HEK293 (cell line): Measurements from ENCODE around the gene FRMD4A.

Experiments
- CTCF ChIA-PET: fragments of 350-600 bp; formaldehyde crosslinking; extraction: SDS; loops from one replicate; lab custom pipeline; 2021; ENCODE audit warnings: antibody characterized with exemption; lab: Yijun Ruan, JAX
- POLR2A ChIA-PET: fragments of 300-600 bp; formaldehyde crosslinking; extraction: SDS; loops from one replicate; lab custom pipeline; 2020; ENCODE audit warnings: antibody characterized with exemption, inconsistent platforms; lab: Yijun Ruan, JAX
- H3K27ac ChIP-seq: fragments of 200-500 bp; sonication (Bioruptor generic); 2 replicates; pipeline ENCODE4 v1.5.1; 2014; ENCODE audit warnings: low read depth, low read length, control low read depth, inconsistent platforms; ENCODE audit errors: extremely low read depth
- H3K36me3 ChIP-seq, 2 experiments: fragments of 200-500 bp in 1 of 2; sonication (Bioruptor generic) in 1 of 2; 1 replicate in 1 of 2; 2 replicates in 1 of 2; pipeline ENCODE4 v1.5.1; 2014 to 2017; ENCODE audit warnings: inconsistent platforms in 2 of 2, low read length in 2 of 2; ENCODE audit not compliant: control insufficient read depth in 2 of 2, insufficient read depth in 1 of 2
- H3K4me1 ChIP-seq: fragments of 200-500 bp; sonication (Bioruptor generic); 2 replicates; pipeline ENCODE4 v1.5.1; 2014; ENCODE audit warnings: mild to moderate bottlenecking, low read length, inconsistent platforms; ENCODE audit not compliant: control insufficient read depth, insufficient read depth
- H3K4me3 ChIP-seq: 2 replicates; pipeline ENCODE4 v1.5.1; 2011; ENCODE audit warnings: low read depth, mild to moderate bottlenecking, control low read depth, low read length, moderate library complexity
- H3K9me3 ChIP-seq: fragments of 200-500 bp; sonication (Bioruptor generic); 2 replicates; pipeline ENCODE4 v1.5.1; 2014; ENCODE audit warnings: low read depth, low read length, inconsistent platforms; ENCODE audit not compliant: control insufficient read depth, insufficient read depth
- BCL6B ChIP-seq: fragments of 450-650 bp; formaldehyde crosslinking; IDR thresholded peaks from 2 replicates; pipeline ENCODE4 v1.5.1; 2017; ENCODE audit warnings: missing biosample characterization, missing genetic modification characterization
- GLI2 ChIP-seq: fragments of 450-650 bp; formaldehyde crosslinking; IDR thresholded peaks from 2 replicates; pipeline ENCODE4; 2017; ENCODE audit warnings: missing biosample characterization, missing genetic modification characterization, low read depth, borderline replicate concordance
- PRDM1 ChIP-seq: fragments of 450-650 bp; formaldehyde crosslinking; IDR thresholded peaks from 2 replicates; pipeline ENCODE4; 2016; ENCODE audit warnings: missing biosample characterization, missing genetic modification characterization
- RBAK ChIP-seq: fragments of 450-650 bp; formaldehyde crosslinking; IDR thresholded peaks from 2 replicates; pipeline ENCODE4 v1.5.1; 2016; ENCODE audit warnings: missing biosample characterization, missing genetic modification characterization
- TRIM28 ChIP-seq: IDR thresholded peaks from 2 replicates; pipeline ENCODE4 v1.6.1; 2011; ENCODE audit warnings: low read length, control low read depth, borderline replicate concordance
- ZFP37 ChIP-seq: fragments of 450-650 bp; formaldehyde crosslinking; IDR thresholded peaks from 2 replicates; pipeline ENCODE4 v1.5.1; 2016; ENCODE audit warnings: missing biosample characterization, missing genetic modification characterization
- ZIC2 ChIP-seq: fragments of 450-650 bp; formaldehyde crosslinking; IDR thresholded peaks from 2 replicates; pipeline ENCODE4 v1.5.1; 2016; ENCODE audit warnings: missing biosample characterization, missing genetic modification characterization
- ZNF112 ChIP-seq: fragments of 450-650 bp; formaldehyde crosslinking; IDR thresholded peaks from 2 replicates; pipeline ENCODE4 v1.5.0; 2017; ENCODE audit warnings: missing biosample characterization, missing genetic modification characterization
- ZNF155 ChIP-seq: fragments of 450-650 bp; formaldehyde crosslinking; IDR thresholded peaks from 2 replicates; pipeline ENCODE4 v1.5.1; 2016; ENCODE audit warnings: missing biosample characterization, missing genetic modification characterization
- ZNF175 ChIP-seq: fragments of 450-650 bp; formaldehyde crosslinking; IDR thresholded peaks from 2 replicates; pipeline ENCODE4 v1.5.1; 2016; ENCODE audit warnings: missing biosample characterization, missing genetic modification characterization
- ZNF184 ChIP-seq: fragments of 450-650 bp; IDR thresholded peaks from 2 replicates; pipeline ENCODE4 v1.5.1; 2018; ENCODE audit warnings: missing biosample characterization, mild to moderate bottlenecking, missing genetic modification characterization
- ZNF24 ChIP-seq: fragments of 450-650 bp; formaldehyde crosslinking; IDR thresholded peaks from 2 replicates; pipeline ENCODE4 v1.5.1; 2016; ENCODE audit warnings: missing biosample characterization, missing genetic modification characterization
- ZNF292 ChIP-seq: fragments of 450-650 bp; formaldehyde crosslinking; IDR thresholded peaks from 2 replicates; pipeline ENCODE4 v1.5.1; 2016; ENCODE audit warnings: low read depth, missing biosample characterization, missing genetic modification characterization, borderline replicate concordance
- ZNF350 ChIP-seq: fragments of 450-650 bp; formaldehyde crosslinking; IDR thresholded peaks from 2 replicates; pipeline ENCODE4 v1.5.0; 2017; ENCODE audit warnings: missing biosample characterization, mild to moderate bottlenecking, missing genetic modification characterization
- ZNF404 ChIP-seq: fragments of 450-650 bp; formaldehyde crosslinking; IDR thresholded peaks from 2 replicates; pipeline ENCODE4 v1.5.1; 2017; ENCODE audit warnings: missing biosample characterization, missing genetic modification characterization
- ZNF48 ChIP-seq: fragments of 450-650 bp; formaldehyde crosslinking; IDR thresholded peaks from 2 replicates; pipeline ENCODE4 v1.5.1; 2016; ENCODE audit warnings: missing biosample characterization, missing genetic modification characterization
- ZNF501 ChIP-seq: fragments of 450-650 bp; formaldehyde crosslinking; IDR thresholded peaks from 2 replicates; pipeline ENCODE4 v1.5.1; 2016; ENCODE audit warnings: missing biosample characterization, missing genetic modification characterization
- ZNF529 ChIP-seq: fragments of 450-650 bp; formaldehyde crosslinking; IDR thresholded peaks from 2 replicates; pipeline ENCODE4 v1.5.1; 2017; ENCODE audit warnings: missing genetic modification characterization, missing biosample characterization; ENCODE audit not compliant: insufficient replicate concordance
- ZNF768 ChIP-seq: fragments of 450-650 bp; formaldehyde crosslinking; IDR thresholded peaks from 2 replicates; pipeline ENCODE4 v1.5.1; 2018; ENCODE audit warnings: missing biosample characterization, mild to moderate bottlenecking, missing genetic modification characterization
- ZNF791 ChIP-seq: fragments of 450-650 bp; formaldehyde crosslinking; IDR thresholded peaks from 2 replicates; pipeline ENCODE4 v1.5.1; 2016; ENCODE audit warnings: missing biosample characterization, missing genetic modification characterization
- ZNF830 ChIP-seq: fragments of 450-650 bp; IDR thresholded peaks from 2 replicates; pipeline ENCODE4 v1.5.0; 2018; ENCODE audit warnings: missing biosample characterization, missing genetic modification characterization, low read depth, mild to moderate bottlenecking, moderate library complexity
- ZNF837 ChIP-seq: fragments of 450-650 bp; formaldehyde crosslinking; IDR thresholded peaks from 2 replicates; pipeline ENCODE4 v1.5.1; 2016; ENCODE audit warnings: missing biosample characterization, missing genetic modification characterization
- ZSCAN4 ChIP-seq: fragments of 450-650 bp; formaldehyde crosslinking; IDR thresholded peaks from 2 replicates; pipeline ENCODE4 v1.5.1; 2017; ENCODE audit warnings: missing biosample characterization, missing genetic modification characterization
- ZXDB ChIP-seq: fragments of 450-650 bp; formaldehyde crosslinking; IDR thresholded peaks from 2 replicates; pipeline ENCODE4 v1.5.1; 2016; ENCODE audit warnings: missing biosample characterization, missing genetic modification characterization
- TF ChIP-seq, protein P1 (sequence below): fragments of 450-650 bp; formaldehyde crosslinking; IDR thresholded peaks from 2 replicates; pipeline ENCODE4 v1.5.1; 2016; ENCODE audit warnings: missing biosample characterization, missing genetic modification characterization
- TF ChIP-seq, protein P2 (sequence below): fragments of 450-650 bp; formaldehyde crosslinking; IDR thresholded peaks from 2 replicates; pipeline ENCODE4 v1.5.1; 2017; ENCODE audit warnings: missing biosample characterization, missing genetic modification characterization
- TF ChIP-seq, protein P3 (sequence below): fragments of 450-650 bp; formaldehyde crosslinking; IDR thresholded peaks from 2 replicates; pipeline ENCODE4 v1.5.1; 2017; ENCODE audit warnings: missing biosample characterization, missing genetic modification characterization

The FRMD4A gene

DNA sequence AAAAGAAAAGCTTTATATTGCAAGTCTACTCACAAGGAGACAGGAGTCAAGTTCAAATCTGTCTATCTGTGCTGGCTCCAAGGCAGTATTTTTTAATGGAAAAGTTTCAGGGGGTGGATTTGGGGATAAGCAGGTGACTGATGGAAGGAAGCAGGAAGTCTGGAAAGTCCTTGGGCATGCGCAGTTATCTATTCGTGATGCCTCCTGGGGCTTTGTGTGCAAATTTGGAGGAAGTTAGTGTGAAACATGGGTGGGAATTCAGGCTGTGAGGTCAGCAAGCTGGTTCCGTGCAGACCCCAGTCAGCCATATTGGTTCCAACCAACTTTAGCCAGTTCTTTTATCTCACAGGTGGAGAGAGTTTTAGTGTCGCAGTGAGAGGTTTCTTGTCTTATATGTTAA, 140.0 kb downstream of the FRMD4A start:
- H3K9me3 ChIP-seq = no peaks in the 10 kb centered on the region
- no peak overlapping the region for H3K4me3 ChIP-seq
- ChIA-PET POLR2A (no interaction called here), CTCF (interaction anchor here (0.7 to 2.8 kb wide), 2 partner anchors 8 to 34 kb away, joined by 3 to 13 read pairs; no protein-coding TSS in a partner anchor)
- no peak overlapping the region for H3K27ac ChIP-seq
- no peaks in the 10 kb centered on the region for H3K36me3 ChIP-seq
- no peak for TF ChIP-seq ZIC2
- no peak for TF ChIP-seq ZNF768
- no peak for TF ChIP-seq ZNF184
- TF ChIP-seq ZNF24 = no peak
- no peak for TF ChIP-seq ZNF837
- no peak for TF ChIP-seq ZNF830 (tag by site-specific recombination)
- no peak for TF ChIP-seq ZNF175 (tag by site-specific recombination)
- TF ChIP-seq, protein P1, sequence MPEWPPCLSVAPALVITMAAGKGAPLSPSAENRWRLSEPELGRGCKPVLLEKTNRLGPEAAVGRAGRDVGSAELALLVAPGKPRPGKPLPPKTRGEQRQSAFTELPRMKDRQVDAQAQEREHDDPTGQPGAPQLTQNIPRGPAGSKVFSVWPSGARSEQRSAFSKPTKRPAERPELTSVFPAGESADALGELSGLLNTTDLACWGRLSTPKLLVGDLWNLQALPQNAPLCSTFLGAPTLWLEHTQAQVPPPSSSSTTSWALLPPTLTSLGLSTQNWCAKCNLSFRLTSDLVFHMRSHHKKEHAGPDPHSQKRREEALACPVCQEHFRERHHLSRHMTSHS (tag by site-specific recombination) = no peak
- no peak for TF ChIP-seq ZXDB (tag by site-specific recombination)
- TF ChIP-seq, all 188 proteins: peak for 0
- no peaks in the 10 kb centered on the region for H3K4me1 ChIP-seq

DNA sequence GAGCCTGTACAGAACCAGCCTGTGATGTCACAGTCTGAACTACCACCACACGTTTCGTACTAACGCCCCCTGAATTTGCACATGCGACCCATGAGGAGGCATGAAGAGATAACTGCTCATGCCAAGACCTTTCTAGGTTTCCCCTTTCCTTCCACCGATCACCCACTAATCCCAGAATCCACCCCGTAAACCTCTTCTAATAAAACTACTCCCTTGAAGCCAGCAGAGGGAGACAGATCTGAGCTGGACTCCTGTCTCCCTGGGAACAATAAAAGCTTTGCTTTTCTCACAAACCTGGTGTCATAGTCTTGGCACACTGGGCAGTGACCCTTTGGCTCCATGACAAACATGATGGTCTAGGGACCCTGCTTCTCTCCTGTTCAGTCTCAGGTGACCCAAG, 144.5 kb downstream of the FRMD4A start:
- Histone ChIP-seq H3K36me3 (no peaks in the 10 kb centered on the region), H3K9me3 (no peaks in the 10 kb centered on the region), H3K27ac (no peak overlapping the region), H3K4me3 (no peak overlapping the region), H3K4me1 (no peaks in the 10 kb centered on the region)
- ChIA-PET CTCF (interaction anchor here (0.5 to 3.4 kb wide), 8 partner anchors 9 to 558 kb away, joined by 3 to 19 read pairs (median 4); no protein-coding TSS in a partner anchor), POLR2A (interaction anchor here (0.7 kb wide), 1 partner anchor 114 kb away, joined by 3 read pairs; no protein-coding TSS in a partner anchor)
- no peak for TF ChIP-seq BCL6B (tag by site-specific recombination)
- no peak for TF ChIP-seq RBAK (tag by site-specific recombination)
- no peak for TF ChIP-seq ZNF529 (tag by site-specific recombination)
- TF ChIP-seq ZNF292 (tag by site-specific recombination) = no peak
- TF ChIP-seq ZNF350 (tag by site-specific recombination) = no peak
- TF ChIP-seq, protein P2, sequence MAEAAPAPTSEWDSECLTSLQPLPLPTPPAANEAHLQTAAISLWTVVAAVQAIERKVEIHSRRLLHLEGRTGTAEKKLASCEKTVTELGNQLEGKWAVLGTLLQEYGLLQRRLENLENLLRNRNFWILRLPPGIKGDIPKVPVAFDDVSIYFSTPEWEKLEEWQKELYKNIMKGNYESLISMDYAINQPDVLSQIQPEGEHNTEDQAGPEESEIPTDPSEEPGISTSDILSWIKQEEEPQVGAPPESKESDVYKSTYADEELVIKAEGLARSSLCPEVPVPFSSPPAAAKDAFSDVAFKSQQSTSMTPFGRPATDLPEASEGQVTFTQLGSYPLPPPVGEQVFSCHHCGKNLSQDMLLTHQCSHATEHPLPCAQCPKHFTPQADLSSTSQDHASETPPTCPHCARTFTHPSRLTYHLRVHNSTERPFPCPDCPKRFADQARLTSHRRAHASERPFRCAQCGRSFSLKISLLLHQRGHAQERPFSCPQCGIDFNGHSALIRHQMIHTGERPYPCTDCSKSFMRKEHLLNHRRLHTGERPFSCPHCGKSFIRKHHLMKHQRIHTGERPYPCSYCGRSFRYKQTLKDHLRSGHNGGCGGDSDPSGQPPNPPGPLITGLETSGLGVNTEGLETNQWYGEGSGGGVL (tag by site-specific recombination) = no peak
- no peak for TF ChIP-seq ZNF501 (tag by site-specific recombination)
- no peak for TF ChIP-seq PRDM1
- TF ChIP-seq ZFP37 (tag by site-specific recombination) = no peak
- no peak for TF ChIP-seq GLI2 (tag by site-specific recombination)
- no peak for TF ChIP-seq ZNF791 (tag by site-specific recombination)
- TF ChIP-seq ZNF155 (tag by site-specific recombination) = no peak
- TF ChIP-seq ZNF24 = no peak
- TF ChIP-seq ZNF404 (tag by site-specific recombination) = no peak
- TF ChIP-seq ZSCAN4 (tag by site-specific recombination) = no peak
- TF ChIP-seq ZNF48 (tag by site-specific recombination) = no peak
- no peak for TF ChIP-seq TRIM28
- no peak for TF ChIP-seq ZNF112
- TF ChIP-seq, protein P3, sequence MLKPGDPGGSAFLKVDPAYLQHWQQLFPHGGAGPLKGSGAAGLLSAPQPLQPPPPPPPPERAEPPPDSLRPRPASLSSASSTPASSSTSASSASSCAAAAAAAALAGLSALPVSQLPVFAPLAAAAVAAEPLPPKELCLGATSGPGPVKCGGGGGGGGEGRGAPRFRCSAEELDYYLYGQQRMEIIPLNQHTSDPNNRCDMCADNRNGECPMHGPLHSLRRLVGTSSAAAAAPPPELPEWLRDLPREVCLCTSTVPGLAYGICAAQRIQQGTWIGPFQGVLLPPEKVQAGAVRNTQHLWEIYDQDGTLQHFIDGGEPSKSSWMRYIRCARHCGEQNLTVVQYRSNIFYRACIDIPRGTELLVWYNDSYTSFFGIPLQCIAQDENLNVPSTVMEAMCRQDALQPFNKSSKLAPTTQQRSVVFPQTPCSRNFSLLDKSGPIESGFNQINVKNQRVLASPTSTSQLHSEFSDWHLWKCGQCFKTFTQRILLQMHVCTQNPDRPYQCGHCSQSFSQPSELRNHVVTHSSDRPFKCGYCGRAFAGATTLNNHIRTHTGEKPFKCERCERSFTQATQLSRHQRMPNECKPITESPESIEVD (tag by site-specific recombination) = no peak
